GM21367 (cell line): ENCODE results near the gene CD59.
"Not testable (repeated sequence)": the region's sequence is repeated elsewhere in the genome, so short reads cannot be mapped to it uniquely, and the experiment has no call there.

ENCODE experiments used
- ATAC-seq: cut with Tn5 transposase; IDR thresholded peaks from one replicate; pipeline ENCODE4 v1.9.1; 2021; ENCODE audit not compliant: unreplicated experiment

Gene CD59

DNA sequence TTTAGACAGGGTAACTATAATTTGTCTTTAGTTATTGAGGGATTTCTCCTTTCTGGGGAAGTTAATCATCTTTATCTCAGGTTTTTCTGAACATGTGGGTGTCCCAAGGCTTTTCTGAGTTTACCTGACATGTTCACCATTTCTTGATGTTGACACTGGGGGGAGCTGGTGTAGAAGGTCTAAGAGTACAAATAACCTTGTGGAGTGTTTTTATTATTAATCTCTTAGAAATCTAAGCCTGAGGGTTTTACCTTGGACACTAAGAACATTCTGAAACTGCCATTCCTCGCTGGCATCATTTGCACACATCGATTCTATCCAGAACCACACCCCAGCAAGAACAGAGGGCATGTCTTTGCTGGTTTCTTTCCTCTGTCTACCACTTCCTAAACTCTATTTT is 20.0 kb downstream of the CD59 start:
- ATAC-seq: no peak

DNA sequence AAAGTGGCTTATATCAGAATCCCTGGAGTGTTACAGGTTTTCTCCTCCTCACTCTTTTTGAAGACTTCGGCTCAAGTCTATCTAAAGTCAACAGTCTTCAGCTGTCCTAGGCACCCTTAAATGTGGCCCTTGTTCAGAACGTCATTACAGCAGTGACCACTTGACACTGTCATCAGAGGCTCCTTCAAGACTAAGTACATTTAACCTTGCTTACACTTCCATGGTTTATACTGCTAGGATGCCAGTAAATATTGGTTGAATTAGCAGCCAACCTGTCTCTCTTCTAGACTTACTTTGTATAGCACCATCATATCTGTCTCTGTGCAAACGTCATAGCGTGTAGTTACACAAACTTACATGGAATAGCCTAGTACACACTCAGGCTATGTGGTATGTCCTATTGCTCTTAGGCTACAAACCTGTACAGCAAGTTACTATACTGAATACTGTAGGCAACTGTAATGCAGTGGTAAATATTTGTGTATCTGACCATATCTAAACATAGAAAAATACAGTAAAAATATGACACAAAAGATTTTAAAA is 22.3 kb downstream of the CD59 start:
- no peak for ATAC-seq

DNA sequence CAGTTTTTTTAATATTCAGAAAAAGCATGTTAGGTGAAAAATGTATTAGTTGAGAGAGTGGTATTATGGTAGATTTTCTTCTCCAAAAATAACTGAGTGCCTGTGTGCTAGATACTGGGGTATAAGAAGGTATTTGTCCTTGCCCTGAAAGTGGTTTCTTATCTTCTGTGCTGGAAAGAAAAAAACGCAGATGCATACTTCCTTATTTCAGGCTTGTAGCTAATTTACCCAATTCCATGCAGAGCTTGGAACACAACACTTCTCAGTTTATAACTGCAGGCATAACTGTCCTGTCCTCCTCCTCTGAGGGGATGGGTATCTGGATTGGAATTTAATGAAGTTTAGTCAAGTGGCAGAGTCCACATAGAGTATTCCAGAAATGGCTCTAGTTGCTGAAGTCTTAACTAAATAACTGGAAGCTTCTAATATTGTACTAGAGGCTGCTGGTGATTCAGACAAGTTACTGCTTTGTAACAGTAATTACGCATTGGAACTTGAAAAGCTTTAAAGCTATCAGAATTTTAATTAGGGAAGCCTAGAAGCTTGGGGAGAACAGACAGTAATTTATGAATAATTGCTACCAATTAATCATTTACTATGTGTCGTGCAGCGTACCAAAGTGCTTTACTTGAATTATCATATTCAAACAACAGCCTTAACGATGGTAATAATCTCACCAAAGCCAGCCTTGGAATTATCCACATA is 22.9 kb downstream of the CD59 start:
- ATAC-seq: no peak

DNA sequence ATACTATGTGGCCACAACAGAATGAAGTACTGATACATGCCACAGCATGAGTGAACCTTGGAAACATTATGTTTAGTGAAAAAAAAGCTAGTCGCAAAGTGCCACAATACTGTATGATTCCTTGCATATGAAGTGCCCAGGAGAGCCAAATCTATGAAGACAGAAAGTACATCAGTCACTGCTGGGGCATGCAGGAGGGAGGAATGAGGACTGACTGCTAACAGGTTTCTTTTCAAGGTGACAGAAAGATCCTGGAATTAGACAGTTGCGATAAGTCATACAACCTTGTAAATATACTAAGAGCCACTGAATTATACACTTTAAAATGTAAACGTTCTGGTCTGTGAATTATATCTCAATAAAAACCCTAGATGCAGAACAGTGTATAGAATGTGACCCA is 23.8 kb downstream of the CD59 start:
- ATAC-seq: no peak

DNA sequence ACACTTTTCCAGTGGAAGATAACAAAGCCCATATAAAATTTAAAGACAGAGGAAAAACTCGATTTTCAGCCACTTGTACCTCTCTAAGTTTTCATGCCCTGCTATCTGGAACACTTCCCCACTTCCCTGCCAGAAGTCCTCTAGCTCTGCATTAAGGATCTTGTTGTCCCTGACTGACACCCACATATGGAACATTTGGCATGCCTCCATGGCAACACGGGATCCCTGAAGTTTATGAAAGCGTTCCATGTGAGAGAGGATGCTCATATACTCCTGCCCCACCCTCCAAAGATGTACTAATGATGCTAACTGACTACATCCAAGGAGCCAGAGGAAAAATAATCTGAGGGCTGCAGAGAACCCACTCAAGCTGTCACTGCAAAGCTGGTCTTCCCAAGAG is 26.8 kb downstream of the CD59 start:
- ATAC-seq: no peak

DNA sequence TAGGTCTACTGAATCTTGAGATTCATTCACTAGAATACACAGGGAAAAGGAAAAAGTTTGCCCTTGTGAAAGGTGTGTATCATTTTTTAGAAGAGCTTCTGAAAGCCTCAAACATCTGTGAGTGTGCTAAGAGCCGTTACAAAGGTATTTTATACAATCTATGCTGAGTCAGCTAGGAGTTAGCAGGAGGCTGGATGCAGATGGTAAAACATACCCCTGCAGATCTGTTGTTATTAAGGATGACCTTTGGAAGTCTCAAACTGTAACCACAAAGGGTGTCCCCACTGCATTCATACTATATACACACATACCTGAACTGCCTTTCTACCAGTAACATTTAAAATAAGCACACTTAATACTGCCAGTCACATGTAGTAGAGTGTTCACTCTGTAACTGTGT is 27.2 kb downstream of the CD59 start:
- ATAC-seq: no peak

DNA sequence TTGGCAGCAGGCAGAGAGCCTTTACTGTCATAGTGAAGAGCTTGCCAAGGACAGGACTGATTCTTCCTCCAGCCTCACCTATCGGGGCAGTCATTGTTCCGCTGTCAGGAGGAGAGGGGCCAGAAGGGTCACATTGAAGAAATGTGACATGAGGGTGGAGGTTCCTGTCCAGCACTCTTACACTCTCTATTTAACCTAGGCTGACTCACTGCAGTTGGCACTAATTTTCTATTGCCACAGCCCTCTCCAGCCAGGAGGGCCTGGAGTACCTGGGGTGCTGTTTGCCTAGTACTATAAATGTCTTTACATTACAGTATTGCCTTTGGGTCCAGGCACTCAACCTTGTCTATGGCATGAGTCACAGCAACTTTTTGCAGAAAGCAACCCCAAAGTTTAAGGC is 28.4 kb downstream of the CD59 start:
- not testable (repeated sequence) for ATAC-seq

DNA sequence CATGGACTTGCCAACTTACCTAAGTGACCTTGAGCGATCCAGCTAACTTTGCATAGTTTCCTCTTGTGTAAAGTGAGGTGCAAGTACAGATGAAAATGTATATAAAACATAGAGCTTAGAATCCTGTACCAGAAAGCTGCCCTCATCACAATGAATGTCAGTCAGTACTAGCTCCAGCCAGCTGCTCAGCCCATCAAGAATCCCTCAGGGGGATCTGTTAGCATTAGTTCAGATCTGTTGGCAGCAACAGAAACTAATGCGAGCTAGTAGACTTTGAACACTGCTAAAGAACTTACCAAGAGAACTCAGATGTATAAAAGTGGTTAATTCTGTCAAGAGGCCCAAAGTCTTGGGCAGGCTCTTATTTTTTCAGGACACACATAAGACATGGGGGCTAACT is 29.3 kb downstream of the CD59 start:
- no peak for ATAC-seq

DNA sequence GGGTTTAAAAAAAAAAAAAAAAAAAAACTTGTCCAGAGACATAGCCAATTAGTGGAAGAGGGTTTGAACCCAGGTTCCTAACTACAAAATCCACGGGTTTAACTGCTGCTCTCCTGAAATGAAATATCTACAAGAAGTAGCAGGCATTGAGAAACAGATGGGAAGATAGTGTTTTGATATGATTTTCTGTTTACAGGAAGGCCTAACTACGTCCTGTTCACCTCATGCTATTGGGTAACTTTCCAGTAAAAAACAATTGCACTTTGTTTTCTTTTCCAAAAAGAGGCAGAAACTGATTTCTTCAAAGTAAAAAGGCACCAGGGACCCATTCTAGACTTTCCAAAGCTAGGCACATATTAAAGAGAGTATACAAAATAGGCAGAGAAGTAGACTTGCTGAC is 29.7 kb downstream of the CD59 start:
- ATAC-seq: no peak

DNA sequence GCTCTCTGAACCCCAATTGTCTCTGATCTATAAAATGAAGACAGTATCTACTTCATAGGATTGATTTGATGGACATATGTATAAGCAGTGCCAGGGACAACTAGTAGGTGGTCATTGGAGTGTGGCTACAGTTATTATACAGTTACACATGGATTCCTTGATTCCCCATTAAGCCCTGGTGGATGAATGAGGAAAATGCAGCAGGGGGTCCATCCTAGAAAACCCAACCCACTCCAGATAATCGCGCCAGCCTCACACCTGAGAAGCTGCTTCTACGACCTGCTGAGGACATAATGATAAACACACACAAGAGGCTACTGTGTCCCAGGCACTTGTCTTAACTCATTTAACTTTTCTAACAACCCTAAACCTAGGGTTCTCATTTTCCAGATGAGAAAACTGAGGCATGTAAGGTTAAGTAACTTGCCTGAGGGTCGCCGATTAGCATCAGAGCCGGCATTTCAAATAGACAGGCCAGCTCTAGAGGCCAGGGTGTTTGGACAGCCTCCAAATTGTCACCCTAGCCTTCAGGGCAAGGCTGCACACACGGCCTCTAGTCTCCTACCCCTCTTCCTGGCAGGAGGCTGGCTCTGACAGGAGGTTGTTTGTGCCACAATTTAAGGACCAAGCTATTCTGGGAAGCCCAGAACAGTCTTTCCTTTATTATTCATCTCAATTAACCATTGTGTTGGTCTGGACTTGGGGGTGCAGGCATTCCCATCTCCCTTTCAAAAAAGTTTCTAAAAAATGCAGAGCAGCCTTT is 31.8 kb downstream of the CD59 start:
- no peak for ATAC-seq

DNA sequence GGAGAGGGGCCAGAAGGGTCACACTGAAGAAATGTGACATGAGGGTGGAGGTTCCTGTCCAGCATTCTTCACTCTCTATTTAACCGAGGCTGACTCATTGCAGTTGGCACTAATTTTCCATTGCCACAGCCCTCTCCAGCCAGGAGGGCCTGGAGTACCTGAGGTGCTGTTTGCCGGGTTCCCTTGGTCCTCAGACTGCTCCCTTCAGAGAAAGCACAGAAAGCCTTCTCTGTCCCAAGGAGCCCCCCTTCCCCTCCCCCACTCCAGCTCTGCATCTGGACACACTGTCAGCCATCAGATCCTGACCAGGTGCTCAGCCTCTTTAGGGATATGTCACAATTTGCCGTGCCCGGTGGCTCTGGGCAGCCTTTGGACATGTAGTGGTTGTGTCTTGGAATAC is 32.4 kb downstream of the CD59 start:
- ATAC-seq: no peak

DNA sequence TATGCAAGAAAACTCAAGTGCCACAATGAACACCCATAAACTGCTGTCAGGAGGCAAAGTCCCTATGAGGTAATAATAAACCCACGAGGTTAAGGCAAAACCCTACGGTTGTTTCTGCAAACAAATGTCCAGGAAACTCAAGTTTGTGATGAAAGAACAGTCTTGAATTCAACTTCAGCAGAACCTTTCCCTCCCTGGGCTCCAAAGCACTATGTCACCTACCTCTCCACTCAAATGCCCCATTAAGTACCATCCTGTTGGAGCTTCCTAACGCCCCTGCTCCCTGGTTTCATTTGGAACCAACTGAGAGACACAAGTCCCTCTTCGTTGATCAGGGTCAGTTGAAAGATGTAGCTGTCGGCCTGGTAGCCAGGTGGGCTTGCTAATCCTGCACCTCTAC is 33.0 kb downstream of the CD59 start:
- no peak for ATAC-seq

DNA sequence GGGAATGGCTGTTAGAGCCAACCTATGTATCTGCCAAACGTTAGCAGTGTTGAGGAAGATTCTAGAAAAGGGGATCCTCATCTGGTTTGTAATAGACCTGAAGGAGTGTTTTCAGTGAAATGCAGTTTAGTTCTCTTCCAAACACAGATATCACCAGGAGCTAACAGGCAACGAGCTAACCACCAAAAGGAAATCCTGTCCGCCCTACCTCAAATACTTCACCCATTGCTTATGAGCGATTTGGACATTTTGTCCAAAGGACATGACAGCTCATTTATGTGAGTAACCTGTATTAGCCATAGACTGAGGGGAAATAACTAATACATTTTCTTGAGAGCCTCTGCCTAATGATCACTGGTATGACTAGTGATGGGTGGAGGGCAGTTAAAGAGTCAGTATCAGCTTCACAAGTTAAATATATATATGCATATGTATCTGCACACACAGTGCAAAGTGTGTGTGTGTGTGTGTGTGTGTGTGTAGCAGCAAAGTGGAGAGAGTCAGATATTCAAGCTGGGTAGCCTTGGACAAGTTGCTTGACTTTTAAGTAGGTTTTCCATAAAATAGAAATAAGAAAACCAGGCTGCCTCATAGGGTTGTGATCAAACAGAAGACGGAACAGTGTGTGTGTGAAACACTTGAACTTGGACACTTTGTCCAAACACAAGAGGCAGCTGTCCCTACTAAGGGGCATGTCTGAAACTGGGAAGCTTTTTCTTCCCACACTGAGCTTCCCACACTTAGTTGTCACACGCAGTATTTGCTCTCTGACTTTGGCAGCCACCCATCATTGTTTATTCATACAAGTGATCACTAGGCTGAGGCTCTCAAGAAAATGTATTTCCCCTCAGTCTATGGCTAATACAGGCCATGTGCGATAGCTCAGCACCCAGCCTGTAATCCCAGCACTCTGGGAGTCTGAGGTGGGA is 34.7 kb downstream of the CD59 start:
- no peak for ATAC-seq

DNA sequence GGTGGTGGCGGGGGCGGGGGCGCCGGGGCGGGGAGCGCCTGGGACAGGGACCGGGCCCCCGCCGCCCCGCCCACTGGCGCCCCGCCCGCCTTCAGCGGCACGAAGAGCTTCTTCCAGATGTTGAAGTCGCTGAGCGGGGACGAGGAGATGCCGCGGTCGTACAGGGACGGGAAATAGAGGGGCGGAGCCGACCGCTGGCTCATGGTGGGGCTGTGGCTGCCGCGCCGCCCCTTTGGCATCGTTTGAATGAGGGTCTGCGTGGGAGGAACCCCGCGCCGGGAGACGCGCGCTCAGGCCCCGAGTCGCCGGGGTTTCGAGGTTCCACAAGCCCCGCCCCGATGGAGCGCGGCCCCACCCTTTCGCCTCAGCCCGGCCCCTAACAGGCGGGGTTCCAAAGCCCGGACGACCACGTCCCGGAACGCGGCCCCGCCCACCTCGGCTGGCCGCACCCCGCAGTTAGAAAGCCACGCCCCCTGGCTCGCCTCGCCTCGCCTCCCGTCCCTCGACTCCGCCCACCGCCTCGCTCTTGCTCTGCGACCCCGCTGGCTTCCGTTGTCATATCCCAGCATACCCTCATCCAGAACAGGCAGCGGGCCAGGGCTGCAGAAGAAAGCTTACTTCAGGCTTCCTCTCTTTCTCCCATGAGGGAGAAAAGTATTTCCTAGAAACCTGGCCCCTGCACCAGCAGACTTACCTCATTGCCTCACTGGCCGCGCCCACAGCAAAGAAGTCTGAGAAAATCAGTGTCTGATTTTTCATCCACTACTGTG is 35.5 kb downstream of the CD59 start, which contains the start of gene C11orf91:
Gene C11orf91, minus strand, starts transcription at position 325 of the 770 bp plus-strand sequence. Its CDS starts 86 bp downstream, at position 239.
- ATAC-seq: peak; percentile 89

DNA sequence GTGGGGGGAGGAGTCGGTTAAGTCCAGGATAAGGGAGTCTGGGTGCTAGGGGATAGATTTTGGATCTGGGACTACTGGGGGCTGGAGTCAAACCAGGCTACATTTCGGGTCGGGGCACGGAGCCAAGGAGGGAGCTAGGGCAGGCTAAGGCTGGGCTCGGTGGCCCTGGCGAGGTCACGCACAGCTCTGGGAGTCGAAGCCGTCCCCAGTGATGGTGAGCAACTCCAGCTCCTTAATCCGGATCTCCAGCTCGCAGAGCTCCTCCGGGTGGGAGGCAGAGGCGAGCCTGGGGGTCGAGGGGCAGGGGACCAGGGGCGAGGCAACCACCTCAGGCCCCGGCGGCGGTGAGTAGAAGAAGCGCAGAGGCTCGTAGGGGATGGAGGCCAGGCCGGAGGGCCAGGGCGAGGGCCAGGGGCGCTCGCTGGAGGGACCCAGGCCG is 36.1 kb downstream of the CD59 start:
- no peak for ATAC-seq

DNA sequence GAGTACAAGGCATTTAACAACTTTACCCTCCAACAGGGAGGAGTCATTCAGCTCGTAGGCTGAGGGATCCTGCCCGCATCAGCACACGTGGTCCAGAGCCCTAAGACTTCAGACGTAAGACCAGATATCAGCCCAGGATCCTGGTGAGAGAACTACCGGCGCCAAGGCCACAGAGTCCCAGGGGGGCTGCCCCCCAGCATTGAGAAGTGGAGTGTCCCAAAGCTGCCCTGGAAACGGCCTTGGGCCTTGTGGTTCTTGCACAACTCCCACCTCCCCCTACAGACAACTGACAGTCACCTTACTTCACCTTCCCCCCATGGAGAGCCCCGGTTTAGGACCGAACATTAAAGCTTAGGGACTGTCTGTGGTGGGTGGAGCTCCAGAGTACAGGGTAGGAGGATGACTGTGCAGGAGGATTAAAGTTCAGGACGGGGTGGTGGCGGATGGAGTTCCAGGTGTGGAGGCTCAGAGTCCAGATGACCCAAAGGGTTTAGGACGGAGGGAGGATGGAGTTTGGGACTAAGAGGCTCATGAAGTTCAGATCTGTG is 36.6 kb downstream of the CD59 start:
- no peak for ATAC-seq

DNA sequence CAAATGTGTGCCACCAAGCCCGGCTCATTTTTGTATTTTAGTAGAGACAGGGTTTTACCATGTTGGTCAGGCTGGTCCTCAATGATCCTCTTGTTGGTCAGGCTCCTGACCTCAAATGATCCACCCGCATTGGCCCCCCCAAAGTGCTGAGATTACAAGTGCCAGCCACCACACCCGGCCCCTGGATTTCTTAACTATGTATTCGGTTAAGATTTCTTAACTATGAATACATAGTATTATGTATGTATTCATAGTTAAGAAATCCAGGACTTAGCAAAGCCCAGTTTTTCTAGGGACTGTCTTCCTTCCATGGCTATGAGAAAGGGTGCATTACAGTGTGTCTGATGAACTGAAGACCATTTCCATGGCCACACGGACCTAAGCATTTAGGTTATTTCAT is 37.3 kb downstream of the CD59 start:
- no peak for ATAC-seq

DNA sequence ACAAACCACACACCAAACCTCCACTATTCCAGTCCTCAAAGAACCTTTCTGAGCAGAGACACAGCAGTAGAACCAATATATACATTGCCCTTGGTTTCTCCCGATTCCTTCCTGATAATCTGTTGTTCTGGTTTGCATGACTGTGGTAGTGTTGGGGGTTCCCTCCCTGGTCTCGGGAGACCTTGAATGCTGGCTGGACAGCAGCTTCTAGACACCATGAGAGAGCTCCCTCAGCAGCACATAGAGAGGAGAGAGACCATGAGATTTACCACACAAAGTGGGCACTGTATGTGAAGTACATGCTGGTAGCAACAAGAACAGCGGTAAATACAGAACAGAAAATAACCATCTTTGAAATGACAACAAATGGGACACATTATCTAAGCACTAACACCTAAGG is 38.2 kb downstream of the CD59 start:
- ATAC-seq: no peak

DNA sequence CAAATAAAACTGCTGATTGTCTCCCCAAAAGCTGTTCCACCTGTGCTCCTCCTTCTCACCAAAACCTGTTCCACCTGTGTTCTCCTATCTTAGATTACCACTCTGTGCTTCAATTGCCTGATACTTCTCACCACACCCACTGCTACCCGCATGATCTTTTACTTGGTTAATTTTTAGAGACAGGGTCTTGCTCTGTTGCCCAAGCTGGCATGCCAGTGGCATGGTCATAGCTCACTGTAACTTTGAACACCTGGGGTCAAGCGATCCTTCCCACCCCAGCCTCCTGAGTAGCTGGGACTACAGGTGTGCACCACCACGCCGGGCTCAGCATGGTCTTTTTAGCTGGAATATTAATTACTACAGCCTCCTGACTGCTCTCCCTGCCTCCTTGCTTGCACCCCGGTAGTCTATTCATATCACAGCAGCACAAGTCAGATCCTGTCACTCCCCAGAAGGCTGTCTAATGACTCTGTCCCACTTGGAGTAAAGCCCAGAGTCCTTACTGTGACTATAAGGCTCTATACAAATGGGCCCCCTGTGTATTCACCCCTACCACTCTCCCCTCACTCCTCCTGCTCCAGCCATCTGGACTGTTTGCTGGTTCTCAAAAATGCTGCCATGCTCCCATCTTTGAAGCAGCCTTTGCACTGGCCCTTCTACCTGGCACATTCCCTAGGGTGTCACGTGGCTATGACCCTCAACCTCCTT is 39.1 kb downstream of the CD59 start:
- ATAC-seq: no peak

DNA sequence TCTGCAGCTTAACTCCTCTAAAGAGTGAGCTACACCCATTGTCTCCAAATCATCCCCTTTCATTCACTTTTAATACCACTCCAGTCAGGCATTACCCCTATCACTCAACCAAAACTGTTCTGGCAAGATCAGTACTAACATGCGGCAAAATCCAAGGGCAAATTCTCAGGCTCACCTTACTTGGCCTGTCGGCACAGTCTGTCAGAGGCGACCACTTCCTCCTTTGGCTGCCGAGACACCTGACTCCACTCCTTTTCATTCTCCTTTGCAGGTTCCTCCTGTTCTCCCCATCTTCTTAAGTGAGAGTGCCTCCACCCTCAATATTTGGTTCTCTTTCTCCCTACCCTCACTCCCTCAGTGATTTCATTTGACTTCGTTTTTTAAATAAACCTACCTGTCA is 39.8 kb downstream of the CD59 start:
- no peak for ATAC-seq
